COLO668 (cell line): ENCODE measurements around the gene TBX1.
"Not testable (repeated sequence)": the region's sequence is repeated elsewhere in the genome, so short reads cannot be mapped to it uniquely, and the experiment has no call there.

Experiments
- DNase-seq: peaks from one replicate; lab custom pipeline; 2025; ENCODE audit not compliant: unreplicated experiment; lab: John Stamatoyannopoulos, UW

Gene TBX1

GRCh38 chr22:19779685-19780268 is 19.2 kb downstream of the TBX1 start:
- DNase-seq = no peak

GRCh38 chr22:19782533-19782932 is 22.0 kb downstream of the TBX1 start:
- DNase-seq = no peak

DNA sequence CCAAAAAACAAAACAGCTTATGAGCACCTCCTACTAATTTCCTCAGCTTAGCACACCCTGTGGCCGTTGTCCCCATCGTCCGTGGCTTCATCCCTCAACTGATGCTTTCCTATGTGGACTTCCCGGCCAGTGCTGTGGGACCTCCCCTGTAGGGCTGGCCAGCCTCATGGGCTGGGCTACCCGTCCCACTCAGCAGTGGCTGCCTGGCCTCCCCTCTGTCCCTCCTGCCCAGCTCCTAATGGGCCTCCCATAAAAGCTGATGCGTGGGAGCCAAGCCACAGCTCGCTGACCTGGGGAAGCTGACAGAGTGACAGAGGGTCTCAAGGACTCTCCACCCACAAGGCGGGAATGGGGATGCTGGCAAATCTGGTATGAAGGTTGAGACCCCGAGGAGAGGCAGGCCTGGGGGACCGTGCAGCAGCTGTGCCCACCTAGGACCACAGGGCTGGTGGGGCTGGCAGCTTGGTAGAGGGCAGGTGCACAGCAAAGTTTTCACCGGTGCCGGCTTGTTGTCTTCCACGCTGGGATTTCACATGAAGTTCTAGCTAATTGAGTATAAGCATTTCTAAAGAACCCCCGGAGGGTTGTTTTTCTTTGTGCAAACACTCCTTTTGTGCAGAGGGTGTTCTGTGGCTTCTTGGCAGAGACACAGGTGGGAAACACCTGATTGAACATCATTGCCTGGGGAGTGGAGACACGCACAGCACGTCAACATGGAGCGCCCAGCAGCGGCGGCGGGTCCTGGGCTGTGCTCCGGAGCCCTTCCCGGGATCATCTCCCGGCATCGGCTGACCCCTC is 23.2 kb downstream of the TBX1 start:
- no peak for DNase-seq

- no peak for DNase-seq
These were observed 24.0 kb downstream of the TBX1 start for GRCh38 chr22:19784384-19785175.

DNA sequence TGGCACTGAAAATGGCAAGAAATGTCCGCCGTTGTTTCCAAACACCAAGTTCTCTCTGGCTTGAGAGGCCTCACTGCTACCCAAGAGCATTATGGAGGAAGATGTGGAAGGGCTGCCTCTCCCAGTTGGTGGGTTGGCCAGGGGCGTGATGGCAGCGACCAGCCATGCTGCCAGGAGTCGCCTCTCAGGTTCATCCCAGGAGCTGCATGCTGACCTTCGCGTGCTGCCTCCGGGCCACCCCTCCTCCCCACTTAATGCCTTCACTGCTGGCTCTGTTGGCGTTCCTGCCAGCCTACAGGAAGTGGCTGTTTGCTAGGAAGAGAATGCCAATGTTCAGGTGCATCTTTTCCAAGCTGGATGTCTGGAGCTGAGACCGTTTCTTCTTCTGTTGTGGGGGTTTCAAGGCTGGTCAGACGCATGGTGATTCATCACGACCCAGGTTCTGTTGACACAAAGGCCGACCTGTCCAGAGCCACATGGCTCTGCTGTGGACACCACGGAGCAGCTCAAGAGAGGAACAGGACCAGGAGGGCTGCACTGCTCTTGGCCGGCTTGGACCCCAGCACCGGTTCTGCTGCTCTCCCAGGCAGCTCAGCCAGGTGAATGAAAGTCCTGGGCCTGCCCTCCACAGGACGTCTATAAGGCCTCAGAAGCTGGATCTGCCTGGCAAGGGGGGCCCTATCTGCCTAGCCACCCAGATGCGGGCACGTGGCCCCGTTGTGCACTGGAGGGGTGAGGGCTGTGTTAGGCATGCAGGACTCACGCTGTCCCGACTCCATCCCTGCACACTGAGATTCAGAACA is 25.1 kb downstream of the TBX1 start:
- DNase-seq = no peak

- no peak for DNase-seq
These were observed 25.6 kb downstream of the TBX1 start for GRCh38 chr22:19786264-19786585.

DNA sequence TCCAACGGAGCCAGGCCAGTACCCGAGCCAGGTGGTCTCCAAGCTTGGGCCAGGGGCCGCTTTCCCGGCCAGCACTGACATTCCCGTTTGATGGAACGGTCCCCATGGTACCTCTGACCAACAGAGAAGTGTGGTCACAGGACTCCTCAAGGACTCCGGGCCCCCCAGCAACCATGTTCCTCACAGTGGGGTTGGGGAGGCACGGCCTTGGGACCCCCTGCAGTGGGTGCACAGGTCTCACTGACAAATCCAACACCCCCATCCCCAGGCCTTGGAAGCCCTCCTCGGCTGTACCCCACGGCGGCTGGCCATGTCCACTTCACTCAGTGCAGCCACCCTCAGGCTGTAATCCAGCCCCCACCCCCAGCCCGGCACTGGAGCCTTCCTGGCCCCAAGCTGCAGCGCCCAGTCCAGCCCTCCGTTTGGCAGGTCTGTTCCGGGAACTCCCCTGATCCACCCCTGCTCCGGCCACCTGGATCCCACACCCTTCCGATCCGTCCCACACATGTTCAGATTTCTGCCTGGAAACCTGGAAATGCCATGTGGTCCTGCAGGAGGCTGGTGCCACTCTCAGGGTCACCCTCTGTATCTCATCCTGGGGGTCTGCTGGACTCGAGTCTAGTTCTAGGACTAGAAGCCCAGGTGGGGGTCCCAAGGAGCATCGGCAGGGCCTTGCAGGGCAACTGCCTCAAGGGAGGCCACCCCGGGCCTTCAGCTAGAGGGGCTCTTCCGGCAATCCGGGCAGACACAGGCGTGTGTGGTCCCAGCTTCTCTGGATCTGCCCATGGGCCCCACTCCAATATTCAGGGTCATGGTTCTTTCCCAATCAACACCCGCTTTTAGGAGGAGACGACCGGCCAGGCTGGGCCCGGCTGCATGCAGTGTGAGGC is 26.6 kb downstream of the TBX1 start:
- DNase-seq = no peak

GRCh38 chr22:19787849-19788141 is 27.2 kb downstream of the TBX1 start:
- DNase-seq = no peak

- DNase-seq = no peak
These were observed 28.2 kb downstream of the TBX1 start for GRCh38 chr22:19788661-19789225.

DNA sequence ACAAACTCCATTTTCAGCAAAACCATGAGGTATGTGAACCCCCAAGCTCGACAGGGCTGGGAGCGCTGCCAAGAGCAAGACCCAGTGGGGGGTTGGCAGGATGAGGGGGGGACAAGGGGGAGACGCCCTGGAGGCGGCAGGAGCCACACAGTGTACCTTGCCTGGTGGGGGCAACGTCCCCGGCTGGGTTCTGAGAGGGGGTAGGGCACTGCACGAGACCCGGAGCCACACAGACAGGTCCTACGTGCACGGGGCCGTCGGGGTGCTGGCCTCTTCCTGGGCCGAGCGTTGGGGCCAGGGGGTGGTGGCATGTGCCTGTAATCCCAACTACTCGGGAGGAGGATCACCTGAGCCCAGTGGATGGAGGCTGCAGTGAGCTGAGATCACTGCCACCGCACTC is 28.8 kb downstream of the TBX1 start:
- DNase-seq = no peak

DNA sequence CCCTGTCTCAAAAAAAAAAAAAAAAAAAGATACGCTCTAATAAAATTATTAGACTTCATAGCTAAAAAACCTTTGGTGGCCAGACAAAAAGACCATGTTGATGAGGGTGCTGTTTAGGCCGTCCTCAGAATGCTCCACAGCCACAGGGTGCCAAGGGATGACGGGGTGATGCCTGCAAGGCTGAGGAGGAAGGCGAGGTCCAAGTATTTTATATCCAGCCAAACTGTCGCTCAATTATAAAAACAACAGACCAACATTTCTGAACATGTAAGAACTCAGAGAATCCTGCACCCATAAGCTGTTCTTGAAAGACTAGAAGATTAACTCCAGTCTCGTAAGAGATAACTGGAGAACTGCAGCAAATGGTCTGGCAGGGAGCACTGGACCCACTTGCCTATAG is 29.2 kb downstream of the TBX1 start:
- no peak for DNase-seq

DNA sequence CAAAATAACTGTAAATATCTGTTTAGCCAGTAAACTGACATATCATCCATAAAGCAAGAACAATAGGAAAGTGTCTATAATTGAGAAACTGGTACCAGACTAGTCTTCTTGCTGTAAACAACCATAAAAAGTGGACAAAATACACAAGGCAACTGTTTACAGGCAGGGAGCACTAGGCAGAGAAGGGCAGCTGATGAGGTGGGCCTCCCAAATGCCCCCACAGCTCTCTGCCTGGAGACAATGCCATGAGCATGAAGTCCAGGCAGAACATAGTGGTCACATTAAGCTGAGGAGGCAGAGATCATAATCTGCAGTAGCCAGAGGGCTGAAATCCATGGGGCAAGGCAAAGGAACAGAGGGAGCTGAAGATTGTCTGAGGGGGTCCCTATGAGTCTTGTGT is 30.7 kb downstream of the TBX1 start:
- DNase-seq = no peak

- no peak for DNase-seq
These were observed 31.3 kb downstream of the TBX1 start for GRCh38 chr22:19791894-19792293.

DNA sequence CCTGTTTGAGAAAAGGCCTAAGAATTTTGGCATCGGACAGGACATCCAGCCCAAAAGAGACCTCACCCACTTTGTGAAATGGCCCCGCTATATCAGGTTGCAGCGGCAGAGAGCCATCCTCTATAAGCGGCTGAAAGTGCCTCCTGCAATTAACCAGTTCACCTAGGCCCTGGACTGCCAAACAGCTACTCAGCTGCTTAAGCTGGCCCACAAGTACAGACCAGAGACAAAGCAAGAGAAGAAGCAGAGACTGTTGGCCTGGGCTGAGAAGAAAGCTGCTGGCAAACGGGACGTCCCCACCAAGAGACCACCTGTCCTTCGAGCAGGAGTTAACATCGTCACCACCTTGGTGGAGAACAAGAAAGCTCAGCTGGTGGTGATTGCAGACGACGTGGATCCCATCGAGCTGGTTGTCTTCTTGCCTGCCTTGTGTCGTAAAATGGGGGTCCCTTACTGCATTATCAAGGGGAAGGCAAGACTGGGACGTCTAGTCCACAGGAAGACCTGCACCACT is 31.9 kb downstream of the TBX1 start:
- not testable (repeated sequence) for DNase-seq

- DNase-seq = no peak
These were observed 32.6 kb downstream of the TBX1 start for GRCh38 chr22:19793161-19793560.

DNA sequence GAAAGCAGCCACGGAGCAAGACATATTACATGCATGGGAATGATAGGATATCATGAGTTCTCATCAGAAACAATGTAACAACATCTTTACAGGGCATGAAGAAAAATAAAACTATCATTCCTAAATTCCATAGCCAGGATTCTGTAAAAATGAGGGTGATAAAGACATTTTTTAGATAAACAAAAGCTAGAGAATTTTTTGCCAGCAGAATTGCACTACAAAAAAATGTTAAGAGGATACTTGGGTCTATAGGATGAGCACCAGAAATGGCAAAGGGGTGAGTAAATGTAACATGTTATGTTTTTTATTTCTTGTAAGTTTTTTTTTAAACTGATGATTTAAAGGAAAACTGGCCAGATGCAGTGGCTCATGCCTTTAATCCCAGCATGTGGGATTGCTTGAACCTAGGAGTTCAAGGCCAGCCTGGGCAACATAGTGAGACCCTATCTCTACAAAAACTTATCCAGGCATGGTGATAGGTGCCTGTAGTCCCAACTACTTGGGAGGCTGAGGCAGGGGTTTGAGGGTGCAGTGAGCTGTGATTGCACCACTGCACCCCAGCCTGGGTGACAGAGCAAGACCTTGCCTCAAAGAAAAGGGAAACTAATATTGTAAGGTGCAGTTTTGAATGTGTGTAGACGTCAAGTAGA is 33.2 kb downstream of the TBX1 start:
- no peak for DNase-seq

DNA sequence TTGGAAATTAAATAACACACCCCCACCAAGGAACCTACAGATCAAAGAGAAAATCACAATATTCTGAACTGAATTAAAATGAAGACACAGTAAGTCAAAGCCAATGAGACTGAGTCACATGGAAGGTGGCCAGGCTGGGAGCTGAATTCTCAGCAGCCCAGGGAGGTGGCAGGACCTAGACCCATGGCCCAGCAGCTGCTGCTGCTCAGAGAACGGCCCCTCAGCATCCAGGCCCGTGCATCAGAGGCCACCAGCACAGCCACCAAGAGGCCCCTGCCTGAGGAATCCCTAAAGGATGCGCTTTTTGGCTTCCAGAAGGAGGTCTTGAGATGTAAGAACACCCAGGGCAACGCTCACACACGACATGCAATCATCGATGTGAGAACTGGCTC is 35.0 kb downstream of the TBX1 start:
- DNase-seq = no peak

- DNase-seq = no peak
These were observed 35.6 kb downstream of the TBX1 start for GRCh38 chr22:19796160-19796559.
